Activated CD4-positive, alpha-beta T cell treated with anti-CD3 and anti-CD28 coated beads, Interleukin-10, Interleukin-2, amounts not matched to agents 100 ng/mL and 50 ng/mL, durations not matched to agents 16 hours and 8 hours (primary cell): ENCODE measurements around the gene DBN1.

ENCODE experiments used
- DNase-seq: peaks from one replicate; pipeline ENCODE4 v3.0.0-alpha.2; 2020

Gene DBN1

GRCh38 chr5:177455036-177455660 lies 18.3 kb downstream of the DBN1 start:
- DNase-seq, result peak; percentile 93

GRCh38 chr5:177454397-177455035 lies 18.9 kb downstream of the DBN1 start:
- DNase-seq, result peak; percentile 95

DNA sequence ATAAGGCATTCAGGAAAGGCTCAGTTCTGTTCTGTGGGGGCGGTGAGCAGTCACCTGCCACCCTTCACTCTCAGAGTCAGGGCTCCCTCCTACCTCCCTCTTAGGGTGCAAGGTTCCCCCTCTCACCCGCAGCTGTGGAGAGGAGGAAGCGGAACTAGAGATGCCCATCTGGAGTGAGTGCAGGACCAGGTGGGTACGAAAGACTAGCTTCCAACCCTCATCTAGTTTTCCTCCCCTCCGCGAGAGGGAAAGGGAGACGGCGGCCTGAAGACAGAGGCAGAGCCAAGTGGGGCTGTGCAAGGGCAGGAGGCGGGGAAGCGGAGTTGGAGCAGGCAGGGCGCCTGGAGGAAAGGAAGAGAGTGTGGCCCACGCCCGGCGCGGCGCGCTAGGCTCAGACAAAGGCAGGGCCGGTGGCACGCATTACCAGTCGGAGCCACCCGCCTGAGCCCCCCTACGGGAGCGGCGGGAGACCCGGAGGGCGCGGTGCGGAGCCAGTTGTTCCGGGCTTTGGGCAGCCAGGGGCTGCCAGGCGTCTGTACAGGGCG lies 19.5 kb downstream of the DBN1 start:
- DNase-seq, result no peak

GRCh38 chr5:177452688-177453638 lies 20.5 kb downstream of the DBN1 start:
- no peak for DNase-seq

GRCh38 chr5:177450667-177451424 lies 22.6 kb downstream of the DBN1 start:
- DNase-seq, result no peak

GRCh38 chr5:177449140-177450061 lies 24.0 kb downstream of the DBN1 start:
- no peak for DNase-seq

GRCh38 chr5:177448244-177448950 lies 25.0 kb downstream of the DBN1 start:
- DNase-seq, result no peak

- DNase-seq, result peak; percentile 29
Measured at GRCh38 chr5:177447611-177448243, 25.7 kb downstream of the DBN1 start.

DNA sequence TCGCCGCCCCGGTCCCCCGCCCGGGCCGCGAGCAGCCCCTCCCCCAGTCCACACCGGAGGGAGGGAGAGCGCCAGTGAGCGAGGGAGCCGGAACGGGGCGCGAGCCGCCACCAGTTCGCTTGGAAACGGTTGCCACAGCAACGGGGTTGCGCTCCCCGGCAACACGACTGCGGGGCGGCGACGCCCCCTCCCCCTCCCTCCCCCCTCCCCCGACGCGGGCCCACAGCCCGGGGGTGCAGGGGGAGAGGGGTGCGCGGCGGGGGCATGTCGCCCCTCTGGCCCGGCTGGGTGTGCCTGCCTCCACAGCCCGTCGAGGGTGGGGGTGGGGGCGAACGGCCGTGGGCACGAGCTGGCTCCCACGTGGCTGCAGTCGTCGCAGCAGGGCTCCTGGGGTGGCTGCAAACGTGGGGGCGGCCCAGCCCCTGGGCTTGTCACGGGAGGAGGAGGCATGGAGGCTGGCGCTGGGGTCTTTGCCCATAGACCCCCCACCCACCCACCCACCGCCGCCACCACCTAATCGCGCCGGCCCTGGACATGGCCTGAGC lies 26.3 kb downstream of the DBN1 start:
- DNase-seq, result peak; percentile 80

DNA sequence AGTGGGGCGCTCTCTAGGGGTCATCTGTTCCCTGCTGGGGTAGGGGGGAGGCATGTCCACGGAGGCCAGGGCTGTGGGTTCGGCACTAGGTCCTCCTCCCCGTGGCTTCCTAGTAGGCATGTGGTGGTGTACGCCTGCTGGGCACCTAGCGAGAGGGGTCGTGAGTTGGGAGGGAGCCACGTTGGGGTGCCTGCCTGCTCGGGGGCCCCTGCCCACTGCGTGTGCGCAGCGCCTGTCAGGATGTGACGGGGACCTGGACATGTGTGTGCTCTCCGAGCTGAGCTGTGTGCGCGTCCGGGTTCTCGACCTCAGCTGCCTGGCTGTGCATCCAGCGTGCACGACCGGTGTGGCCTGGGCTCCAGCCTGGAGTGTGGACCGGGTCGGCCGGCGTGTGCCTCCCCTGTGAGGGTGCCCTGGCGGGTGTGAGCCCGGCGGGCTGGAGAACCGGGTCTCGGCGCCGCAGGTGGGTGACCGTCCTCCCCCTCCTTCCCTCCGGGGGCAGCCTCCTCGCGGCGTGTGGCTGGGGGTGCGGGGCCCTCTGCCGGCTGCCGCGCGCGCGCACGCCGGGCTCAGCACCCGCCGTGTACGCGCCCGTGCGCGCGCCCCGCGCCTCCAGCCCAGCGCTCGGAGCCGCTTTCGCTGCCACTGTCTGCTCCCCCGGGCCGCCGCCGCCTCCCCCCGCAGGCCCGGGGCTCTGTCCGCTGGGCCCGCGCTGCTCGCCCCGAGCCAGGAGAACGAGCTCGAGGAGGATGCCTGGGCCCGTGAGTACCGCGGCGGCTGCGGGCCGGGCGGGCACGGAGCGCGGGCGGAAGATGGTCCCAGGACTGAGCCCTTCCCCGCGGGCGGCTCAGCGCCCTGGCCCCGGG lies 27.0 kb downstream of the DBN1 start, which contains the start of gene PRR7:
TSS of gene PRR7 (plus strand) at position 615 of the 866 bp plus-strand sequence. CDS start 8,254 bp downstream, outside the sequence.
- peak; percentile 81 for DNase-seq

DNA sequence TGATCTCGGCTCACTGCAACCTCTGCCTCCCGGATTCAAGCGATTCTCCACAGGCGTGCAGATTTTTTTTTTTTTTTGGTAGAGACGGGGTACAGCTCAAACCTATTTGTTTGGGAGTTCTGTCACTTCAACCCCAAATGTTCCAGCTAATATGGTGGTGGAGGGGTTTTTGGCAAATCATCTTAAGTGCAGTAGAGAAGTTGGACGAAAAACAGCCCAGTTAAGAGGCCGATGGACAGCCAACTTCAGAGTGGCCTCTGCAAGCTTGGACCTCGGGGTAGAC lies 27.6 kb downstream of the DBN1 start:
- DNase-seq, result no peak

DNA sequence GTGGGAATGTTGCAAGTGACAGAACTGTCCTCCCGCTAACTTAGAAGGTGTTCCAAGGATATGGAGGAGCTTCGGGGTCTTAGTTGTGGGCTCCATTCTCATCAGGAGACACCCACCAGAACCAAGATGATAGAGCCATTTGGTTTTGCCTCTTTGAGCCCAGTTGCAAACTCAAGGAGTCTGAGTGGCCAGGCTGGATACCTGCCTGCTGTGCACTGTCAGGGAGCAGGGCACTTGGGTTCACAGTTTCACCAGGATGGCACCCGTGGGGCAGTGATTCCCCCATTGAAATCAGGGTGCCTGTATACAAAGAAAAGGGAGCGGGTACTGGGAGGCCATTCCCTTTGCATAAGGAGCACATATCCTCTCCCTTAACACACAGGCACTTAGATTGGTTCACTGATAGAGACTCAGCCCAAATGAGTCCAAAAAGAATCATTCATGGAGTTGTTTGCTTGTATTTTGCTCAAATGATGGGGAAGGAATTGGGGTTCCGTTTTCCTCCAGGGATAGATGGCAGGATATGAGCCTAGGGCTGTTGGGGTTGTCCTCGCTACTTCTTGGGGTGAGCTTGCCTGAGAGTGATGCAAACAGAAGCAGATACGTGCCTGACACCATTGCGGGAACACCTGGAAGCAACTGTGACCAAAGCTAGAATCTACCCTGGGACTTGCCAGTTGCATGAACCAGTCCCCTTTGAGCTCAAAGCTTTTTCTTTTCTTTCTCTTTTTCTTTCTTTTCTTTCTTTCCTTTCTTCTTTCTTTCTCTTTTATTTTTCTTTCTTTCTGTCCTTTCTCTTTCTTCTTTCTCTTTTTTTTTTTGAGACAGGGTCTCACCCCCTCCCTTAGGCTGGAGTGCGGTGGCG lies 28.1 kb downstream of the DBN1 start:
- peak; percentile 46 for DNase-seq

DNA sequence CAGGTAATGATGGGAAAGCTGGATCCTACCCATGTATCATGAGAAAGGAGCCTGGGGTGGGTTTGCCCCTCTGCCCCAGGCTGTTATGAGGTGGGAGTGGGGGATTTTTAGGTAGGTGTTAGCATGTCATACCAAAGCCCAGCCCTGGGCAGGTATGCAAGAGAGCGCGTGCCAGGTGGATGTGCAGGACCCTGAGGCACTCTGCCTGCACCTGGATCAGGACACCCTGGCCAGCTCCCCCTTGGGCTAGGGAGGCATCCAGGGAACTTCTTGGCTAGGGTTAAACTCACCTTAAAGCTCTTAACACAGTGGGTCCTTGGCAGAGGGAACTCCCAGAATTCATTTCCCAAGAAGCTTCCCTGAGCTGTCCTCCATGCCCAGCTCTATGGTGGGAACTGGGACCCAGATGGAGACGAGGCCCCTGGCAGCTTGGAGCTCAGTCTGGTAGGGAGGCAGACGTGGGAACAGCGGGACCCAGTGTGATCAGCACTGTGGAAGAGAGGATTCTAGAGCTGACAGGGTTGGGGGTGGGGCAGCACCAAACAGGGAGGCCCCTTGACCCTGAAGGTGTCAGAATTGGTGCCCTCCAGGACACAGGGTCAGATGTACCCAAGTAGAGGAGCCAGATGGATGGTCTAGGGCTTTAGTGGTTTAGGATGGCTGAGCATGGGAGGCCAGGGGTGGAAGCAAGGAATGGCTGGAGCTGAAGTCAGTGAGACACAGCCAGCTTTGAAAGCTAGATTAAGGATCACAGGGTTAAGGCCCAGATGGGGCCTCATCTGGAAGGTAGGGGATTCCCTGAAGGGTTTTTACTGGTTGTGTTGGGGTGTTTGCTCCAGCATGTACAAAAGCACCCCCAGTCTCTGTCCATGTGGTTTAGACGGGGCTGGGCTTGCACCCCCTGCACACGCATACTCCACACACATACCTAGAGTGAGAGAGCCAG lies 29.1 kb downstream of the DBN1 start:
- peak; percentile 33 for DNase-seq

DNA sequence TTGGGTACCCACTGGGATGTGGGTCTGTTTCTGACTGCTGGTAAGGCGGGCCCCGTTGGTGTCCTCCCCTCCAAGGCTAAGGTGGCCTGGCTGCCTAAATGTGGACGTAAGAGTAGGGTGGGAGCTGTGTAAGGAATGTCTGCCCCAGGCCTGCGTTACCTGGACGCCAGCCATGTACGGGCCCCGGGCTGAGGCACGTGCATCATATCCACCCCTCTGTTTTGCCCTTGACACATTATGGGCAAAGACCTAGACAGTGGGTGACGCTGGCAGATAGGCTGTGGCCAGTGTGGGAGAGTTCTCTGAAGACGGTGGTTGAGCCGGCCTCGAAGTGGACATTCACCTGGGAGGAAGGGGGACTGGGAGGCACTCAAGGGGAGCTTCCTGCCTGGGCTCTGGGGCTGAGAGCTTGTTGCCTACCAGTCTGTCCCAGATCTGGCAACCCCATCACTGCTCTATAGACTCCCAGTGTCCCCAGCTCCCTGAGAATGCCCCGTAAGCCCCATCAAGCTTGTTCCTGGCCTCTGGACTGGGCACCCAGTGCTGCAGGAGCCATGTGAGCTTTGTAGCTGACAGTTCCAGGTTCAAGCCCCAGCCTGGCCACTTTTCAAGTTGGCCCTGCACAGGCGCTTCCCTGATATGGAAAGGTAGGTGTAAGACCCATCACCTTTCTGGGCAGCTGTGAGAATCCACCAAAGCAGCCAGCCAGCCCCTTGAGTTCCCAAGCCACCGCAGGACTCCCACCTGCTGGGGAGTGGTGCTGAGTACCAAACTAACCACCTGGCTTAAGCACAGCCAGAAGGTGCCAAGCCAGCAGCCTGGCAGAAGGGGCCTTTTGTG lies 30.1 kb downstream of the DBN1 start:
- DNase-seq, result no peak

- DNase-seq, result no peak
Measured at GRCh38 chr5:177442066-177442826, 31.2 kb downstream of the DBN1 start.
